HG02588 (cell line): ENCODE results near the gene NUBP1.
"Not testable (repeated sequence)": the region's sequence is repeated elsewhere in the genome, so short reads cannot be mapped to it uniquely, and the experiment has no call there.

Experiments
- ATAC-seq: cut with Tn5 transposase; IDR thresholded peaks from one replicate; pipeline ENCODE4 v1.9.1; 2021; ENCODE audit warnings: mild to moderate bottlenecking, moderate library complexity; ENCODE audit not compliant: unreplicated experiment

NUBP1 gene

GRCh38 chr16:10743610-10744369 is at the start of gene NUBP1:
Gene NUBP1, plus strand, starts transcription at chr16:10743842. Its CDS starts 22 bp downstream, at chr16:10743864.
- ATAC-seq: peak; percentile 78

- ATAC-seq: no peak
Observed at GRCh38 chr16:10693889-10694288, 49.8 kb upstream of the NUBP1 start.

- no peak for ATAC-seq
Observed at GRCh38 chr16:10694306-10694705, 49.3 kb upstream of the NUBP1 start.

DNA sequence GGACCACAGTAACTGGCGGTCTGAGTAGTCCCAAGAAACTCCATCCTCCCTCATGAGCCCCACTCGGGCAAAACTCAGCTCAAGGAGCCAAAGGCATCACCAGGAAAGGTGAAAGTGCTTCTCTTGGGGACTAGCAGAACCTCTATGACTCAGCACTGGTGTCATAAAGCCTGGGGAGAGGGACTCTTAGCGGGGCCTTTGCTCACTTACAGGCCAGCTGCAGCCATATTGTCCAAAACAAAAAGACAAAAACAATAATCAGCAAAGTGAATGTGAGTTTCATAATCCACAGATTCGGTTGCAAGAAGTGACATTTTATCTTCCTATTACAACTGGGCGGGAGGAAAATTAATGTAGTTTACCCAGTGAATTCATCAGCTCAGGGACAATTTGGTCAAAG is 48.8 kb upstream of the NUBP1 start, which contains the start of gene TEKT5:
Gene TEKT5, minus strand, starts transcription at position 101 of the 400 bp plus-strand sequence. Its CDS starts 57 bp downstream, at position 44.
- no peak for ATAC-seq

DNA sequence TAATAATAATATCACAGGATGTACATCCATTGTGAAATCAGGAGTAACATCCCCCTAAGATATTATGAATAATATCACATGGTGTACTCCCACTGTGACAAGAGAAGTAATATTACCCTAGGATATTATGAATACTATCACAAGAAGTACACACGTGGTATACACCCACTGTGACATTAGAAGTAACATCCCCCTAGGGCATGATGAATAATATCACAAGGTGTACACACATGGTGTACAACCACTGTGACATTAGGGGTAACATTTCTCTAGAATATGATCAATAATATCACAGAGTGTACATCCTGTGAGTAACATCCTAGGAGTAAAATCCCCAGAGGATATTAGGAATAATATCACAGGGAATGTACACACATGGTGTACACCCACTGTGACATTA is 43.9 kb upstream of the NUBP1 start:
- ATAC-seq: no peak

DNA sequence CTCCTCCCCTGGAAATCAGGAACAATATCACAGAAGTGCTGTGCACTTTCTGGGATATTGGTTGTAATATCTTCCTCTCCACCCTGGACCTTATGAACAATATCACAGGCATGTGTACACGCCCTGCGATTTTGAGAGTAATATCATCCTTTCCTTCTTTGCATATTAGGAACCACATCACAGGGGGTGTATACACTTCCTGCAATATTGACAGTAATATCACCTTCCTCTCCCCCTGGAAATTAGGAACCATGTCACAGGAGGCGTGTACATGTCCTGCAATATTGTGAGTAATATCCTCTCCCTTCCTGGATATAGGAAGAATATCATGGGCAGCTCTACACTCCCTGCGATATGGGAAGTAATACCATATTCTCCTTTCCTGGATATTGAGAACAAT is 34.7 kb upstream of the NUBP1 start:
- ATAC-seq: no peak

- no peak for ATAC-seq
Observed at GRCh38 chr16:10728003-10728887, 15.4 kb upstream of the NUBP1 start.

GRCh38 chr16:10729104-10730048 is 14.3 kb upstream of the NUBP1 start:
- ATAC-seq: no peak

DNA sequence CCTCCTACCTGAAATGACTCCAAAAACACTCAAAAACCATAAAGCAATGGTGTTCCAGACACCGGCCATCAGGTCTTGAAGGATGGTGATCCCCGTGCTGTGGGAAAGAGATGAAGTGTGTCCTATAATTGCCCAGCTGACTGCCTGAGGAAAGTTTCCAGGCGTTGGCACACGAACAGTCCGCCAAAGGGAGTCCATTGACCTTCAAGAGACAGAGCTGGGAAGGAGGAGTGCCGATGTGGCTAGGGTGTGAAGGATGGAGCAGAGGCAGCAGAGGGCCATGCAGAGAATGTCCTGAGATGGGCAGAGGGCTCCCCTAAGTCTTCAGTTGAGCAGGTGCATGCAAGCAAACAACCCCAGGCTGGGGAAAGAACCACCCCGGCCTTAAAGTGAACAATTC is 11.9 kb upstream of the NUBP1 start:
- no peak for ATAC-seq

DNA sequence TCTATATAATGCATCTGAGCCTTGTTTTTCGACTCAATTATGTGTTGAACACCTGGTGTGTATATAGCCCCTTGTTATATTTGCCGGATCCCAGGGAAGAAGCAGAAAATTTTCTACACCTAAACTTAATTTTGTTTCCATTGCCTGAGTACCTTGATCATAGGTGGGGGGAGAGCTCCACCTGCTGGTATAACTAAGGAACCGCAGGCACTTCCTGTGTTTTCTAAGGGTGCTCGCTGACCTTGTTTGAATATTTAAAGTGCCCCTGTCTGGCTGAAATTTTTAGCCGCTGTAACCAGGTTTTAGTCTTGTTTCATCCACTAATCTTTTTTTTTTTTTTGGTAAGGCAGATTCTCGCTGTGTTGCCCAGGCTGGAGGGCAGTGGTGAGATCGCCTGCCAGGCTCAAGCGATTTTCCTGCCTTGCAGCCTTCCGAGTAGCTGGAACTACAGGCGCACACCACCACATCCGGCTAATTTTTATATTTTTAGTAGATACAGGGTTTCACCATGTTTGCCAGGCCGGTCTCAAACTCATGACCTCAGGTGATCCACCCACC is 6.5 kb upstream of the NUBP1 start:
- ATAC-seq: no peak

DNA sequence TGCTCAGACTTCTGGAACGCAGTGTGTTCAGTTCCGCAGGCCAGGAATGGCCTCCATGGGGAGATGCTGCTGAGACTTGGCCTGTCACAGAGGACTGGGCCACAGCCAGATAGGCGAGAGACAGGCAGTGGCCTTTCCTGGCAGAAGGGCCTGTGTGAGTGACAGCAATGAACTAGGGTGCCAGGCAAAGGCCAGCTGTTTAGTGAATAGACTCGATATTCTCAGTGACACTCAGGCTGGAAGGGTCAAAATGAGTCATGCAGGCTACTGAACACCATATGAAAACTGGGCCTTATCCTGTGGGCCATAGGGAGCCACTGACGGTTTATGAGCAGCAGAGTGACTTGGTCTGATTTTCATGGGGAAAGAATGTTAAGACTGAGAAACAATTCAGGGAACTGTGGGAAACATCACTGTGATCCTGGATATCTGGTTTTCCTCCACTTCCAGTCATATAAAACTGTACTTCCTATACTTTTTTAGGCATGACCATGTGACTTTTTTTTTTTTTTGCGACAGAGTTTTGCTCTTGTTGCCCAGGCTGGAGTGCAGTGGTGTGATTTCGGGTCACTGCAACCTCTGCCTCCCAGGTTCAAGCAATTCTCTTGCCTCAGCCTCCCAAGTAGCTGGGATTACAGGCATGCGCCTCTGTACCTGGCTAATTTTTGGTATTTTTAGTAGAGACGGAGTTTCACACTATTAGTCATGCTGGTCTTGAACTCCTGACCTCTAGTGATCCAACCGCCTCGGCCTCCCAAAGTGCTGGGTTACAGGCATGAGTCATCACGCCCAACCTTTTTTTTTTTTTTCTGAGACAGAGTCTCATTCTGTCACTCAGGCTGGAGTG is 5.2 kb upstream of the NUBP1 start:
- peak; percentile 67 for ATAC-seq

DNA sequence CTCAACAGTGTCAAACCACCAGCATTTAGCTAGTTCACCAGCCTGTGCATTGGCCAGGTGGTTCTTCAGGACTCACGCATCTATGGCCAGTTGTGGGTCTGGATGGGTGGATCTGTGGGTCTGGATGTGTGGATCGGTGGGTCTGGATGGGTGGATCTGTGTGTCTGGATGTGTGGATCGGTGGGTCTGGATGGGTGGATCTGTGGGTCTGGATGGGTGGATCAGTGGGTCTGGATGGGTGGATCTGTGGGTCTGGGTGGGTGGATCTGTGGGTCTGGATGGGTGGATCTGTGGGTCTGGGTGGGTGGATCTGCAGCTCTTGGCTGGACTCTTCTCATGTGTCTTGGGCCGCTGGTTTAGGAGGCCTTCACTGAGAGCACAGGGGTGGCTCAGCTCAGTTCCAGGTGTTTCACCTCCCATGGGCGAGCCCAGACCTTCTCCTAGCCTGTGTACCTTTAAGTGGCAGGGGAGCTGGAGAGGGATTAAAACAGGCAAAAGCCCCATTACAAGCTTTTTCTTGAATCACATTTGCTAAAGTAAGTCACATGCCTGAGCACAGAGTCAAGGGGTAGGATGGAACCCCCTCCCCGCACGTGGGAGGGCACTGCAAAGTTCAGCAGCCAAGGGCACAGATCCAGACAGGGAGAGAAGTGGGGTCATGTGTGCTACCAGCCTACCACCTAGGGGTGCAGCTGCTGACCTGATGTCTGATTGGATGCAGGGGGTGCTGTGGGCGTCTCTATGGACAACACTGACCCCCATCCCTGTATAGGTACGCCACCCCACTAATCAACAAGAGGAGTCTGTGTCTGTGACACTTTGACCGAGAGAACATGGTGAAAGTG is 3.4 kb upstream of the NUBP1 start:
- no peak for ATAC-seq

GRCh38 chr16:10740845-10741208 is 2.8 kb upstream of the NUBP1 start:
- ATAC-seq: no peak

- not testable (repeated sequence) for ATAC-seq
Observed at GRCh38 chr16:10741249-10741648, 2.4 kb upstream of the NUBP1 start.

DNA sequence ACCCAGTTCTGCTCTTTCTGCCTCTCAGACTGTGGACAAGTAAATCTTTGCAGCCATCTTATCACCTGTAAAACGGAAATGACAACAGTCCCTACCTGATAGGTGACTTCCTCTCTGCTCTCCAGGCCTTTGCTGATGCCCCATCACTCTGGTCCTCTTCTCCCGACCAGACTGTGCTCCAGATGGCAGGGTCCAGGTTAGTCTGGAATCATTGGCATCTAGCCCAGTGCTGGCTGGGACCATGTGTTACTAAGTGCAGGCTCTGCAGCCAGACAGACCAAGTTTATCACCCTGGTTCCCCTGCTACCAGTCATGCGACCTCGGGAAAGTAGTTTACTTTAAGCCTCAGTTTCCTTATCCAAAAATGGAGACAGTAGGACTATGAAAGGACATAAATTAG is 1.8 kb upstream of the NUBP1 start:
- no peak for ATAC-seq

GRCh38 chr16:10743227-10743609 is 424 bp upstream of the NUBP1 start:
- no peak for ATAC-seq

DNA sequence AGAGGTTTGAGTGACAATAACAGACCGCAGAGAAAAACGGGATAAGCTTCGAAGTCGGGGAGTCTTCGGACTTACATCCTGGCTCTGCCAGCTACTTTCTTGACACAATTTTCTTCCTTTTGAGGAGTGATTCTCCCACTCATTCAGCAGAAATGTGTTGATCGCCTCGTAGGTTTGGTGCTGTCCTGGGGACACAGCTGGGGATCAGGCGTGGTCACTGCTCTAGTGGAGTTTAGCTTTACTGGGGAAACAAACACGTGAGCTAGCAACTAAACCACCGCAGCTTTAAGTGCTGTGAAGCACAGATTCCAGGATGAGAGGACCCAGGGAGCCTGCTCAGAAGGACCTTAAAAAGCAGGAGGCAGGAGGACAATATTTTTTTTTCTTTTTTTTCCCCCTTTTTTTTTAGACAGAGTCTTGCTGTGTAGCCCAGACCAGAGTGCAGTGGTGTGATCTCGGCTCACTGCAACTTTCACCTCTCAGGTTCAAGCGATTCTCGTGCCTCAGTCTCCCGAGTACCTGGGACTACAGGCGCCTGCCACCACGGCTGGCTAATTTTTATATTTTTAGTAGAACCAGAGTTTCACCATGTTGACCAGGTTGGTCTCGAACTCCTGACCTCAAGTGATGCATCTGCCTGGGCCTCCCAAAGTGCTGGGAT is 858 bp downstream of the NUBP1 start:
- no peak for ATAC-seq

GRCh38 chr16:10745841-10746240 is 2.2 kb downstream of the NUBP1 start:
- no peak for ATAC-seq
